HK-2 (cell line): Measurements from ENCODE around the gene DNAJC5.
"Not testable (repeated sequence)": the region's sequence is repeated elsewhere in the genome, so short reads cannot be mapped to it uniquely, and the experiment has no call there.

Source experiments
- DNase-seq: peaks from one replicate; pipeline ENCODE4 v3.0.0-alpha.2; 2018; ENCODE audit not compliant: unreplicated experiment

Gene DNAJC5

DNA sequence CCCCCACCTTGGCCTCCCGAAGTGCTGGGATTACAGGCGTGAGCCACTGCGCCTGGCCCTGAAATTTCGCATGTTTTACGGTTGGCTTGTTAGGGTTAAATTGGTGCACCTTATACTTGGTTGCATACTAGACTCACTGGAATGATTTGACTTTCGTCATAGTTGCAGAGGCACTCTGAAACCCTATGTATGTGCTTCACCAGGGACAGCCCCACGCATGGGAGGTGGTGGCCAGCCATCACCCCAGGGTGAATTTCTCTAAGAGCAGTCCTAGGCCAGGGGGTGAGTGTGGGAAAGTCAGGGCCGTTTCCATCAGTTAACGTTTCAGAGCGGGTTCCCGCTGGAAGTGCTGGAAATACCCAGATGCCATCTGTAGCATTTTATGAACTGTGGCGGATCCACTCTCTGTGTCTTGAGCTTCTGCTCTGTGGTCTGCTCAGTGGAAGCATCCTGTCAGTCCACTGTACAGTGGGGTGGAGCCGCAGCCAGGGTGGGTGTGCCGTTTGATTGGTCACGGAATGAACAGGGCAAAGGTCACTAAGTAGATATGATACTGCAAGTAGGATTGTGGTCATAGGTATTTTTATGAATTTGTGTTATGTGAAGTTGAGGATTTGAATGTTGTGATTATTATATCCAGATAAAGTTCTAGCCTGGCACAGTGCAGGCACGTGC is 13.2 kb downstream of the DNAJC5 start:
- no peak for DNase-seq

DNA sequence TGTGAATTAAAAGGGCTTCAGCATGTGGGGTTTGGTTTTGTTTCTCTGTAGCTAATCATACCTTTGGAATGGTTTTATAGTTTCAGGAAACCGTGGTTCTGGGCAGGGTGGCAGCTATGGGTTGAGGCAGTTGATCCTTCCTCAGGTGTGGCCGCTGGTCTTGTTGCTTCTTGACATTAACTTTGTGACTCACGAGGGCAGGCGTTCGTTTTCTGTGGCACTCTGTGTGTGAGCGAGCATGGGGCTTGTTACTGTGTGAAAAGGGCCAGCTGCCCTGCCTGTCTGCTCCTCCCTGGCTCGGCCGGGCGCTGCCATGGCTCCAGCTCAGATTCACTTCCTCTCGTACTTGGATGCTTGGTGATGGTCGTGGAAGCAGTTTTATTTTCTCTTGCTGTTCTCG is 16.2 kb downstream of the DNAJC5 start:
- peak; percentile 58 for DNase-seq

DNA sequence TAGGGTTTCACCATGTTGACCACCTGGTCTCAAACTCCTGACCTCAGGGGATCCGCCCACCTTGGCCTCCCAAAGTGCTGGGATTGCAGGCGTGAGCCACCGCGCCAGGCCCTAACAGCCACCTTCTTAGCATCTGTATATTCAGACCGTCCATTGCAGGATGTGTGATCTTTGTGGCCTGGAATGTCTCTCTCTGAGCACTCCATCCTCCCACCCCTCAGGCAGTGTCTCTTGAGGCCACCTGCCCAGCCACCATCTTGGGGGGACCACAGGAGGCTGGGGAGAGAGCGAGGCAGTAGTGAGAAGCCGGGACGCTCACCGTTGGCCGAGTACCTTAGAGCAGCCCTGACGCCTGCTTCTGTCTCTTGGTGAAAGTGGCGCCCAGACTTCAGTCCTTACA is 18.8 kb downstream of the DNAJC5 start:
- DNase-seq = no peak

DNA sequence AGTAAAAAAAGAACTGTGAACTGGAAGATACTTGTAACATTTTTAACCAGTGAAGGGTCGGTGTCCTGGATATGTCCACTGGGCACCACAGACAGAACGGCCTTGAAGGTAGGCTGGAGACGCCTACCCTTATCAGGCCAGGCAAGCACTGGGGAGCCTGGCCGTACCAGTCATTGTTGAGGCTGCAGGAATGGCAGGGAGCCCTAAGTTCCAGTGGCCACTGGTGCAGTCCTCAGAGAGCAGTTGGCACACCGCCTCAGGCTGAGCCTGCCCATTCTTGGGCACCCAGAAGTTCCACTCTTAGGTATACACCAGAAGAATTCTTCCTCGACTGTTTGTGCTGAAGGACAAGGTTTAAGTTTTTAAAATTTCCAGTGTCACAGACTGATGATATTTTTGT is 20.5 kb downstream of the DNAJC5 start:
- DNase-seq = no peak

DNA sequence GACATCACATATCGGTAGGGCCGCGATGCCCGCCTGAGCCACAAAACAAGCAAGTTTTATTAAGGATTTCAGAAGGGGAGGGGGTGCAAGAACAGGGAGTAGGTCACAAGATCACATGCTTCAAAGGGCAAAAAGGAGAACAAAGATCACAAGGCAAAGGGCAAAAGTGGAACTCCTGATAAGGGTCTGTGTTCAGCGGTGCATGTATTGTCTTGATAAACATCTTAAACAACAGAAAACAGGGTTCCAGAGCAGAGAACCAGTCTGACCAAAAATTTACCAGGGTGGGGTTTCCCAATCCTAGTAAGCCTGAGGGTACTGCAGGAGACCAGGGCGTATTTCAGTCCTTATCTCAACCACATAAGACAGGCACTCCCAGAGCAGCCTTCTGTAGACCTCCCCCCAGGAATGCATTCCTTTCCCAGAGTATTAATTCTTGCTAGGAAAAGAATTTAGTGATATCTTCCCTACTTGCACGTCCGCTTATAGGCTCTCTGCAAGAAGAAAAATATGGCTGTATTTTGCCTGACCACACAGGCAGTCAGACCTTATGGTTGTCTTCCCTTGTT is 21.5 kb downstream of the DNAJC5 start:
- not testable (repeated sequence) for DNase-seq

DNA sequence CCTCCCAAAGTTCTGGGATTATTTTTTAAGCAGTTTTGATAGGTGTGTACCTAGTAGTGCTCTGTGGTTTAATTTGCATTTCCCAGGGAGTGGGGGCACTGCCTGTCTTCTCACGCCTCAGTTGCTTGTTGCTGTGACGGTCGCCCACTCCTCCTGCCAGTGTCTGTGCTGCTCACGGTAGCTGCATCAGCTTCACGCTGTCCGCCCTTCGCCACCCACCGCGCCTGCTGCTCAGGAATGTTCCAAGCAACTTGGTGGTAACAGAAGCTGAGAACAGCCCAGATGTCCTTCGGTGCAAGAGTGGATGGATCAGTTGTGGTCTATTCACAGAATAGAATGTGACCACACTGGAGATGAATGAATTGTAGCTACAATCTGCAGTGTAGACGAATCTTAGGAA is 22.9 kb downstream of the DNAJC5 start:
- DNase-seq = no peak

DNA sequence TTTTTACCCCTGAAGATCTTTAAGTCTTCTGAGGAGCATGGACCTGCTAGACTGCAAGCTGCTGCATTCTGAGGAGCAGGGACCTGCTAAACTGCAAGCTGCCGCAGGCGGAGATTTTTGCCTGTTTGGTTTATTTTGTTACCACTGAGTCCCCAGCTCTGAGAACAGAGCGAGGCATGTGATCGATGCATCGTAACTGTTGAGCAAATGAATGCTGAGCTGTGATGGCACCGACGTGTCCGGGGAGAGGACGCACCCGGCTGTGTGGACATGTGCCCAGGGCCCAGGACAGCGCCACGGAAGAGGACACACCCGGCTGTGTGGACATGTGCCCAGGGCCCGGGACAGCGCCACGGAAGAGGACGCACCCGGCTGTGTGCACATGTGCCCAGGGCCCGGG is 24.2 kb downstream of the DNAJC5 start:
- no peak for DNase-seq

DNA sequence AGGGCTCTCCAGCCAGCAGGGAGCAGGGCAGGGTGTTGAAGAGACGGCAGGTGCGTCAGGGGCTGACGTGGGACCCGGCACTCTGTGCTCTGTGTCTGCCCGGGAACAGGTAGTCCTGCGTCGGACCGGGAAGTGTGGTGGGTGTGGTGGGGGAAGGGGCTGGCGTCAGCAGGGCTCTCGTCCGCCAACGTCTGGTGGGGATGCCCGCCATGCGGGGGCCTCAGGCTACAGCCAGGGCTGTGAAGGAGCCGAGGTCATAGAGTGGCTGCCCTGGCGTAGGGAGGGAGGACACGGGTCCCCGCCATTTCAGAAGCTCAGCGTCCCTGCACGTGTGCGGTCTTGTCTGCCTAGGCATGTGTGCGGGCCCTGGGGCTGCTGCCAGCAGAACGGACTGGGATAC is 25.3 kb downstream of the DNAJC5 start:
- DNase-seq = no peak

DNA sequence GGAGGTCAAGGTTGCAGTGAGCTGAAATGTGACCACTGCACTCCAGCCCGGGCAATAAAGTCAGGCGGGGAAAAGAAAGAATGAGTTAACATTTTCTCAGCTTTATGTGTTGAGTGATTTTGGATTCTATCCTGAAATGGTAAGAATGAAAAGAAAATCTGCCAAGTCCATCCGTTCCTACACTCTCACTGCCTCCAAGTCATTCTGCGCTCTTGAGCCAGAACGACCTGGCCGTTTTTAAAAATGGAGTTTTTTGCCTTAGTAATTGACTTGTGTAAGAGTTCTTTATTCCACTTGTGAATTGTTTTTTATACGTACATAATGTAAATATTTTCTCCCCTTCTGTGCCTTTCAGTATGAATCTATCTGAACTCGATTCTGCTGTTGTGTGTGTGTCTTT is 28.7 kb downstream of the DNAJC5 start:
- no peak for DNase-seq

DNA sequence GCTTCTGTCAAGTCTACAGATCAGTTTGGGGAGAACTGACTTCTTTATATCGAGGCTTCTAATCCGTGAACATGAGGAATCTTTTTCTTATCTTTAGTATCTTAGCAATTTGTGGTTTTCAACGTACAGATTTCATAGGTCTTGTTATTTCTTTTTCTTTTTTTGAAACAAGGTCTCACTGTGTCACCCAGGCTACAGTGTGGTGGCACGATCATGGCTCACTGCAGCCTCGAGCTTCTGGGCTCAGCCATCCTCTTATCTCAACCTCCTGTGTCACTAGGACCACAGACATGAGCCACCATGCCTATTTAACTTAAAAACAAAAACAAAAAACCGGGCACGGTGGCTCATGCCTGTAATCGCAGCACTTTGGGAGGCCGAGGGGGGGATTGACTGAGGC is 29.3 kb downstream of the DNAJC5 start:
- no peak for DNase-seq

DNA sequence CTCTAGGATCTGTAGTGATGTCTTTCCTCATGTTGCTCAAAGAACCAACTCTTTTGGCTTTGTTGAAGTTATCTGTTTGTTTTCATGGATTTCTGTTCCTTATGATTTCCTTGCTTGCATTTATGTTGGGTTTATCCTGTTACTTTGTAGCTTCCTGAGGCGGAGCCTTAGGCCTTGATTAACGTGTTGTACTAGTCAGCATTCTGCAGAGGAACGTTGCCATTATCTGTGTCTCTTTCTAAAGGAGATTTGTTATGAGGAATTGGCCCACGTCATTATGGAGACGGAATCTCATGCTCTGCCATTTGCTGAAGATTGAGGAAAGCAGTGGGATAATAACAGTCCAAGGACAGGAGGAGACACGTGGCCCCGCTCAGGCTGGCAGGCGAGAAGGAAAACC is 31.4 kb downstream of the DNAJC5 start:
- no peak for DNase-seq

DNA sequence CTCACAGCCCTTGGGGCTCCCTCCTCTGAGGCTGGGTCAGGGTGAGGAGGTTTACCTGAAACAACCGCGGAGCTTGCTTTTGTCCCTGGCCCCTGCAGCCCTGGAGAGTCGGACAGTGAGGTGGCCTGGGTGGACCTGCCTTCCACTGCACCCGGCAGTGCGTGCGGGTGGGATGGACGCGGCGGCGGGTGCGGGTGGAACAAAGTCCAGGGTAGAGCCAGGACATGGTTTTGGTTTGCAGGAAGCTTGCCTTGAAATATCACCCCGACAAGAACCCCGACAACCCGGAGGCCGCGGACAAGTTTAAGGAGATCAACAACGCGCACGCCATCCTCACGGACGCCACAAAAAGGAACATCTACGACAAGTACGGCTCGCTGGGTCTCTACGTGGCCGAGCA is 34.1 kb downstream of the DNAJC5 start:
- no peak for DNase-seq

DNA sequence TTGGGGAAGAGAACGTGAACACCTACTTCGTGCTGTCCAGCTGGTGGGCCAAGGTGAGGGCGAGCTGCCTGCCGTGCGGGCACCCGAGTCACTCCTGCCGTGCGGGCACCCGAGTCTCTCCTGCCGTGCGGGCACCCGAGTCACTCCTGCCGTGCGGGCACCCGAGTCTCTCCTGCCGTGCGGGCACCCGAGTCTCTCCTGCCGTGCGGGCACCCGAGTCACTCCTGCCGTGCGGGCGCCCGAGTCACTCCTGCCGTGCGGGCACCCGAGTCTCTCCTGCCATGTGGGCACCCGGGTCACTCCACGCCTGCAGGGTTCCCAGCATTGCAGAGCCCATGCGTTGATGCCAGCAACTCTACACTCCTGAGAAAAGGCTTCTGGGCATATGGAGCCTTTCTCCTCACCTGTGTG is 34.6 kb downstream of the DNAJC5 start:
- DNase-seq = not testable (repeated sequence)

DNA sequence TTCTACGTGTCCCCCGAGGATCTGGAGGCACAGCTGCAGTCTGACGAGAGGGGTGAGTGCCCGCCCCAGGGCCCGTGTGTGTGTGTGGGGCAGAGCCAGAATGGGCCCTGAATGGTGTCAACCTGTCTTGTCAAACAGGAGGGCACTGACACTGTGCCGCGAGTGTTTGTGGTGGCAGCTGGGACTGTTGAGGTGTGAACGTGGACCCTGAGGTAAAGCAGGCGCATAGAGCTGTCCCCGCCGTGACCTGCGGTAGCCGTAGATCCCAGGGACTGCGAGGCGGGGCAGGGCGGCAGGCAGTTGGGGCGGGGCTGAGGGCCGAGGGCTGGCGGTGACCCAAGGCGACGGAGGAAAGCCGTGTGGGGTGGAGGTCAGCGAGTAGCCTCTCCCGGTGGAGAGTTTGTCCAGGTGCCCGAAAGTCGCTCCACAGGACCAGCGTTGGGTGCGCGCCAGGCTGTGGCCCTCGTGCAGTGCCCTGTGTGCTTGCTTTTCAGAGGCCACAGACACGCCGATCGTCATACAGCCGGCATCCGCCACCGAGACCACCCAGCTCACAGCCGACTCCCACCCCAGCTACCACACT is 36.1 kb downstream of the DNAJC5 start:
- no peak for DNase-seq

DNA sequence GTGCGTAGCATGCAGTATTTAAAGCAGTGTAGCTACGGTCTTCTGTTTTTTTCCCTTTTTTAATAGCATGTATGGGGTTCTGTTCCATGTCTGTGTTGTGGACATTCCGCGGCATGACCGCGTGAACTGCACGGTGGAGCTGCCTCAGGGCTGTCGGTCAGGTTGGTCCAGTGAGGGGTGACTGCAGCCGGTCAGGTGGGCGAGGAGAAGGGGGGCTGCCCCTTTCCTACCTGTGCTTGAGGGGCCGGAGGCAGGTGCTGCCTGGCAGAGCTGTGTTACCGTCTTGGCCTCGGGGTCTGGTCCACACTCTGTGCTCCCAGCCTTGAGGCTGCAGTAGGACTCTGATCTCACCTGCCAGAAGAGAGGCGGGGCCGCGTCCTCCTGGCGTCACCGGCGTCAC is 36.8 kb downstream of the DNAJC5 start:
- no peak for DNase-seq

DNA sequence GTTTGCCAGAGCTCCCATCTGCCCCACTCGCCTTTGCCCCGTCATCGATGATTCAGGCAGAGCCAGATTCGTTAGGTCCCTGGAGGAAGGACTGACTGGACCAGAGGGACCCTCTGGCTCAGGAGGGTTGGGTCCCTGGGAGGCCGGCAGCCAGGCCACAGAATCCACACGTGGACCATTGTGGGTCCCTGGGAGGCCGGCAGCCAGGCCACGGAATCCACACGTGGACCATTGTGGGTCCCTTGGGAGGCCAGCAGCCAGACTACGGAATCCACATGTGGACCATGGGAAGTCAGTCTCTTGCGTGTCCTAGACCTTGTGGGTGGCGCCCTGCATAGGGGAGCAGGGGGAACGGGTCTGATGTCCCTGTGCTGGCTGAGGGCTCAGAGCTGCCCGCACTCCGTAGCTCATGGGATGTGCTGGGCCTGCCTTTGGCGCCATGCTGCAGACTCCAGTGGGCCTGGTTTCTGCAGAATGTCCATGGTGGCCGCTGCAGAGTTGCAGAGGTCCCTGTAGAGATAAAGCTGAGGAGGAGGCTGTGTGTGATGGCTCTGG is 37.8 kb downstream of the DNAJC5 start:
- DNase-seq = no peak

DNA sequence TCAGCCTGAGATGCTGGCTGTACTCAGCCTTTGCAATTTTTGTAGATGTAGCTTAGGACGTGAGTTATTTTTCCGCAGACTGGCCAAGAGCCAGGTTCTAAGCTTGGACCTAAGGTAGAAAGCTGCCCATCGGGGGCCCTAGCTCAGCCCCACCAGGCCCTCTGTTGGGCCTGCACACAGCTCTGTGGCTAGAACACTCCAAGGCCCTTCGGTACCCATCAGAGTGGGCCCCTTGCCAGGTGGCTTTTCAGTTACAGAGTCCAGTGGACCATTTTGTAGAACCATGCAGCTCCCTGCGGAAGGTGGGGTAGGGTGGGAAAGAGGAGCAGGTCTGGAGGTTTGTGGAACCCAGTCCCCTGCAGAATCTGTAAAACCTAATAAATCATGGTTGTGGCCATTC is 38.7 kb downstream of the DNAJC5 start:
- DNase-seq = no peak

DNA sequence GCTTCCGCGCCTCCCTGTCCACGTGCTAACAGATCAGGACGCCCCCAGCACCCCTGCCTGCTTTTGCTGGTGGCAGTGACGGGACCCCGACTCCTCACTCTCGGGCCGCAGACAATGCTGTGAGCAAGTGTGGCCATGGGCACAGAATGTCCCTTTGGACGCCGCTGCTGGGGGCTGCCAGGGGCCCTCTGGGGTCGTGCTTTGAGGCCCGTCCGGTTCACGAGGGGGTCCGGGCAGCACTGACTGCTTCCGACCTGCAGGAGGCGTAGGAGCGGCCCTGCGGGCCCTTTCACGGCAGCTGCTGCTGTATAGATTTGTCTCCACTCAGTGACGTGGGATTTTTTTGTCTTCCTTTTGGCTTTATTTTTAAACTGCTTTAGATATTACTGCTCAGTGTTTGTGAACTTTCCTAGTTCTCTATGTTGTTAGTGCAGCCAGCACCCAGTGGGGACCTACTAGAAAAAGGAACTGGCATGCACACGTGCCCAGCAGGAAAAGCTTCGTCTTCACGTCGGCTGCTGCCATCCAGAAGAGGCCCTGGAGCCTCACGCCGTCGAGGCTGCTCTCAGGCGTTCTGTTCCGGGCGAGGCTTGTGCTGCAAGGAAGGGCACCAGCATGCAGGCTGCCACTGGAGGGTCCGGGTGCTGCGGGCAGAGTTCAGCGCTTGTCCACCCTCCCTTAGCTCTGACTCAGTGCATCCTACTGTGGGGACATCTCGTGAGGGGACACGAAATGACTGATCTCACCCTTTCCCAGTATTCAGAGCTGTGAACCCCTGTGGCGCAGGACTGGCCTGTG is 39.5 kb downstream of the DNAJC5 start:
- no peak for DNase-seq

DNA sequence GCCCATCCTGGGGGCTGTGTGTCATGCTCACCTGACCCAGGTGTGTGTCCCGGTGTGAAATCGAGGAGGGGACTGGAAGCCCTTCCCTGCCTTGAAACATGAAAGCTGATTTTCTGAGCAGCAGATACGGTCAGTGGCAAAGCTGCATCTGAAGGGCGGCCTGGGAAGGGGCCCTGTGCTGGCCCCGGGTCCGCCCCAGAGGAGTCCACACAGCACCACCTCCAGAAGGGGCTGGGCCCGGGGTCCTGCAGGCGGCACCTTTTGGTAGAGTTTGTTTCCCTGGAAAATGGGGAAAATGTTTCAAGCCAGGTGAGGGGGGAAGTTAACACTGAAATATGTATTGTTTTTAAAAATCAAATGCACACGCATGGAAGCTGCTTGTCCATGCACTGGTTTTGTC is 40.5 kb downstream of the DNAJC5 start:
- no peak for DNase-seq

DNA sequence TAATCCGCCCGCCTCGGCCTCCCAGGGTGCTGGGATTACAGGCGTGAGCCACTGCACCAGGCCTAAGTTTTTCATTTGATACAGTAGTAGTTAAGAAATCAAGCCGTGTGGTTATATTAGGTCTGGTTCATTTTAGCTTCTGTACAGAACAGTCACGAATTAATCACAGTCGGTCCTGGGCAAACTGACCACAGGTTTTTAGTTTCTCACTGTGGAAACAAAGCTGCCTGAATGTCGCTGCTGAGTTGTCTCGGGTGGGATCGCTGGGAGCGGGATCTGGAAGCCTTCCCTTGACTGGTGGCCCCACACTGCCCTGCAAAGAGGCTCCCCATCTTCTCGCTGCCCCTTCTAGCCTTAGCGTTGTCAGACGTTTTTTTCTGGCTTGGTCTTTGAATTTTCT is 42.7 kb downstream of the DNAJC5 start:
- DNase-seq = no peak

DNA sequence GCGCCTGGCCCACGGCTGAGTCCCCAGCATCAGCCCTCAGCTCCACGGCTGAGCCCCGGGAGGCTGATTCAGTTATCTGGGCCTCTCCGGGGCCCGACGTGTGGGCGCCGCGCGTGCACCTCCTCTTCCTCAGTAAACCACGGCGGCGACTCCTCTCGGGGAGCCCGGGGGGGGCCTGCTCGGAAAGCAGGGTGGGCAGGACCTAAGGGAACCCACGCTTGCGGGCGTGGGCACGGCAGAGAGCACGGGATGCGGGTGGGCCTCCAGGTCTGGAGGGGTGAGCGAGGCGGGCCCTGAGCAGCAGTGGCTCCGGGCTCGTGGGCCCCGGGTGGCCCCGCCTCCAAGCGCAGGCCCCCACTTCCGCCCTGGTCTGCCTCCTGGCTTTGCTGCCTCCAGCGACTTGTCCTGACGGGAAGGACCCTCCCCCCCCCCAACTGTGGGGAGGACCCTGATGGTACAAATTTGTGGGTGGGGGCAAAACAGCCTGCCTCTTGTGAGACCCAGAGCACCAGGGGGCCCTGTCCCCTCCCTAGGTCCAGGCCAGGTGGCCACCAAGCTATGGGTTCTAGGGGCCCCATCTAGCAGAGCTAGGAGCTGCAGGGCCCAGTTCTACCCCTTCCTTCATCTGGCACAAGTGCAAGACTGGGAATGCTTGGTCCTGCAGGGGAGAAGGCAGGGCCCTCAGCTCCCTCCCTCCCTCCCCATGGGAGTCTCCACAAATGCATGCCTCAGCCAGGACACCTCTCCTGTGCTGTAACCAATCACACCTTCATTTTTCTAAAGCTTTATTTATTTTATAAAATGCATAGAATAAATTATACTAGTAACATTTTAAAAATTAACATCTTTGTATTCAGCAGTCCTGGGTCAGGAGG is 44.4 kb downstream of the DNAJC5 start:
- DNase-seq = no peak

DNA sequence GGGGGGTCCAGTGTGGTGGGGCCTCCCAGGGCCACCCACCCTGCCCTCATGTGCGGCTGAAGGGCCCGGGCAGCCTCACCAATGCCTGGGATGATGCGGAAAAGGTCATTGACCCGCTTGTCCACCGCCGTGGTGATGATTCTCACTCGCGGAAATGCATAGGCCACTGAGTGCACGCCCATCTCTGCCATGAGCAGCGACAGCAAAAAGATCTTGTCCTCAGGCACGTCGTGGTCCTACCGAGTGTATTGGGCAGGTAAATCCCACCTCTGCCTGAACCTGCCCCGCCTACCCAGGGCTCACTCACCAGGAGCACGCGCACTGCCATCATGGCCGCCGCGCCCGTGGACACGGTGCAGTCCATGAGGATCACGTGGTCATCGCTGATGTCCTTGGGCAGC is 45.1 kb downstream of the DNAJC5 start:
- no peak for DNase-seq
